ENCODE measurements around the gene MAPKAP1. TPM values are rescaled to one million over a fixed set of nuclear protein-coding genes. Genes with fewer than 3 reads are reported as not detected.
"Not testable (repeated sequence)": the region's sequence is repeated elsewhere in the genome, so short reads cannot be mapped to it uniquely, and the experiment has no call there.

The MAPKAP1 gene
- polyA plus RNA-seq, 1 donor: 74.5 TPM

DNA sequence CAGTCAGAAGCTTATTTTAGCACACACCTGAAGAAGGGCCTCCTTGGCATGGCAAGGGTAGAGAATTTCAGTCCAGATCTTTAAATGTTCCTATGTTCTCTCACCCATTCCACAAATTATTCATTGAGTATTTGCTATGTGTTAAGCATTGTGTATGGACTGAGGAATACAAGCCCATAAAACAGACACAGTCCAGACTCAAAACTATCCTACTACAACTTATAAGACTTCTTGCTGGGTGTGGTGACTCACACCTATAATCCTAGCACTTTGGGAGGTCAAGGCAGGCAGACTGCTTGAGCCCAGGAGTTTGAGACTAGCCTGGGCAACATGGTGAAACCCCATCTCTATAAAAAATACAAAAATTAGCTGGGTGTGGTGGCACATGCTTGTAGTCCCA is 141.0 kb downstream of the MAPKAP1 start:
- not testable (repeated sequence) for DNase-seq

DNA sequence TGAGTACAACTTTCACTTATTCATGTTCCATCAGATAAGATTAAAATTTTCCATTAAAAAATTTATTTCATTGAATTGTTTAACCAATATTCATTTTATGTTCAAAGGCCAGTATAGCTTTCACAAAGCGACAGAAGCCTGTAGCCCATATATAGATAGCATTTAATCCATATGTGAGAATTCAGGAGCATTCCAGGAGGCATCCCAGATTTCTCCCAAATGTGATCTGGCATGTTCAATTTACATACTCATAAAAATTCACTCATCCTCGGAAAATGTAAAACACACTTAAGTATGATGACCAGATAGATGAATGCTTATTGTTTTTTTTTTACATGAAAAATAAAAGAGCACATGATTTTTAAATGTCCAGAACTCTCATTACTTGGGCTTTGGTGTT is 141.9 kb downstream of the MAPKAP1 start:
- no peak for DNase-seq

DNA sequence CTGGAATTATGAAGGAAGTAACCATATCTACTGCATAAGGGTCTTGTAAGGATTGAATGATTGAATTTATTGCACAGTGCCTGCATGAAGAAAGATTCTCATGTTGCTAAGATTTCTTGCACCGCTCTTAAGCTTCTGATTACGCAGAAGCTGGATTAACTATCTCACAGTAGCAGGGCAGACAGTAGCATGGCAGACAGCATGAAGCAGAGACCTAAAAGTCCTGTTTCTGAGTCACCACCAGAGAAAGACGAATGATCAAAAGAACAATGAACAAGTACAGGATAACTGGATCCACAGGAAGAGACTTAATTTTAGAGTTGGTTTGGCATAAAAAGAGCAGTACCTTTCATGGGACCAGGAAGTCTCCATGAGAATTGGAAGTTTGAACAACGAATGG is 142.4 kb downstream of the MAPKAP1 start:
- DNase-seq: no peak

DNA sequence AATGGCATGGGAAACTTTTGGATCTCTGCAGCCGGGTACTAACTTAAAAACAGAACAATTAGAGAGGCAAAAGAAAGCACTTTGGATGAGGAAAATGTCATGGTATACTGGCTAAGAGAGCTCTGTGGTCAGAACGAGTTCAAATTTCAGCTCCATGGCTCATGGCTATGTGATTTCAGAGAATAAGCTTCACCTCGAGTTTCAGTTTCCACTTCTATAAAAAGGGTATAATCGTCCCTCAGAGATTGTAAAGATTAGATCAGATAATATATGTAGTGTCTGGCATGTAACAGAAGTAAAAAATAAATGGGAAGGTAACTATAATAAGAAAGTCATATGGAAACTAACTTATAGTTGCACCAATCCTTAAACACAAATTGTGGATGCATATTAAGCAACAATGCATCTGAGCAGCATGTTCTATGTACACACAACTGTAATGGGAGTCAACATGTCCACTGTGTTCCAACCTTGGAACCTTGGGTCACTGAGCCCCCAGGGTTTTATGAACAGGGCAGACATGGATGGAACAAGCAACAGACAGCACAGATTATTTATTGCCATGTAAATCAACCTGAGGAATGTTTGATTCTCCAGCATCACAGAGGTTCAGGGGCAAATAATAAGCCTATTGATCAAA is 145.4 kb downstream of the MAPKAP1 start:
- no peak for DNase-seq

DNA sequence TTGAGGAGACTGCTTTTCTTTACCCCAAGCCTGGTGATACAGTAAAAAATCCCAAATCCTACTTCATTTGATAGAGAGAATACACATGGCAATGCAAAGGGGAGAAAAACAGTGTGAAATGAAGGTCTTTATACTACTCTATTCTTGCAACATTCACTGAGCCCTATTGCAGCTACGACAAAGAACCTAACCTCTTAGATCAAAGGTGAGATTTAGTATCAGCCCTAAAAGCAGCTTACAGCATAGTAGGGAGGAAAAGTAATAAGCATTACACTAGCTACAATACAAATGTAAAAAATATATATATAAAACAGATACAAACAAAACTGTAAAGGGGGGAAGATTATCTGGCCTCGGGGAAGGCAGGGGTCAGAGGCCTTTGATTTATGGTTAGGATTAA is 147.1 kb downstream of the MAPKAP1 start:
- no peak for DNase-seq

DNA sequence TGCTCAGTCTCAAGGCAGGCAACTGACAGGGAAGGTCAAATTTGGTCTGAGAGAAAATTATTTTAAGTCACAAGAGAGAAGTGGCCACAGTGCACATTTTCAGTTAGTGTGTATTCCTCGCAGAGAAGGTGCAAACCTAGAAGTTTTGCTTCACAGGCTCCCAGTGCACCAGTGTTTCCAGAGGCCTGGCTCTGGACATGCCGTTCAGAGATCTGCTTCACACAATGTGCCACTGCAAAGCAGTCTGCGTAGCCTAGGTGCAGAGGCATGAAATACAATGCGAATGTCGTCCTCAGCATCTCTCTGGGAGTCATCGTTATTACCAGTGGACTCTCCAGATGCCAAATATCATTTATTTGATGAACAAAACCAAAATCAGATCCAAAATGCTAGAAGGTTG is 147.8 kb downstream of the MAPKAP1 start:
- DNase-seq: no peak

DNA sequence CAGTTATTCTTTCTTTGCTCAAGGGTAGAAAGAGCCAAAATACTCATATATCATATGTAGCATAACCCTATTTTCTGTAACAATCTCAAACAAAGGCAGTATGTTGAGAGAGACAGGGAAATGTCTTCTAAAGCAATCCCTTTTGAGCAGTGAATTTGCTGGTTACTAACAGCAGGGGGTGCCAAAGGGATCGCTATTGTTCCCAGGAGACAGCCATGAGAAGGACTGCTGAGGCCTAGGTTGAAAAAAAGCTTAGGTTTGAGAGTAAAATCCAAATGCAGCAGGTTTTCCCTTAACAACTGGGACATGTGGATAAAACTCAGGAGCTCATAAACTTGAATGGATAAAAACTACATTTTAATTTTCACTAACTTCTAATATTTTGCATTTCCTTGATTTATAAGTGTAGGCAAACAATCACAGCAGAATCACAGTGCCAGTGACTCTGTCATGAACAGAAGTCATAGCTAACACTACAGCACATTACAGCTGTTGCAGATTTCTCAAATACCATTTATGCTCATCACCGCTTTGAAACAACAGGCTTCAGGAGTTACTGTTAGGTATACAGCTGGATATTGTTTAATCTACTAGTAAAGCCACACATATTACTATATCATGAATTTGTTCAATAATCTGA is 148.4 kb downstream of the MAPKAP1 start:
- DNase-seq: peak; percentile 79

DNA sequence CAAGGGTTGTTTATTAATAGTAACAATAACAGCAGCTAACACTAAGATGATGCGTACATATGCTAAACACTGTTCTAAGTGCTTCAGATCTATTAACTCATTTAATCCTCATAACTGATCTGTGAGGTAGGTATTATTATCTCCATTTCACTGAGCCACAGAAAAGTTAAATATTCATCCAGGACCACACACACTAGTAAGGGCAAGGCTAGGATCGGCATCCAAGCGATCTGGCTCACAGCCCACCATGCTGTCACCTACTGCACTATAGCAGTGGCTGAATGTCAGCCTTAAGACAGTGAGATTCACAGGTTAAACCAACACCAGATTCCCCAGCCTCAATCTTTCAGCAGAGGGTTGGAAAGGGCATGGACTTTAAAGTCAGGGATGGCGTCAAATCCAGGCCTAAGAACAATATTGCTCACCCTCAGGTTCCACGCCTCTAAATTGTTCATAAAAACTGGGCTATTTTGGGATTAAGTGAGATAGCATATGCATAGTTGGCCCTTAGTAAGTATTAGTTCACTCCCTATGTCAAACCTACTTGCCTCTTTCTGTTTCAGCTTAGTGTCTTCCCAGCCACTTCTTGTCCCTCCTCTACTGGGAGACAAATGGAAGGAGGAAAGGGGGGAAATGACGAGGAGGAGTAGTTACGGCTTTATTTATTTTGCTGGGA is 150.8 kb downstream of the MAPKAP1 start:
- no peak for DNase-seq

DNA sequence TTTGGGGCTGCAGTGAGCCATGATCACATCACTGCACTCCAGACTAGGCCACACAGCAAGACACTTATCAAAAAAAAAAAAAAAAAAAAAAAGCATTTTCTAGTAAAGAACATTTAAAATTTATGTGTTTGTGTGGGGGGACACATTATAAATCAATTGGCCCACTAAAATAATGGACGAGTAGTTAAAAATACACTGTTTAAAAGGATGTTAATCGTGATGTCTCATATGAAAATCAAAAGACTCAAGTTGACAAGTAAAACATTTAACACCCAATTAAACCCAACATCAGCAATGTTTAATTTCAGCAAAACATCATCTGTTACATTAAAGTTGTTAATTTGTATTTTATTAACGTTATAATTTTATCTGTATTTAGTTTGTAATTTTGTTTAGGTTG is 152.3 kb downstream of the MAPKAP1 start:
- no peak for DNase-seq

DNA sequence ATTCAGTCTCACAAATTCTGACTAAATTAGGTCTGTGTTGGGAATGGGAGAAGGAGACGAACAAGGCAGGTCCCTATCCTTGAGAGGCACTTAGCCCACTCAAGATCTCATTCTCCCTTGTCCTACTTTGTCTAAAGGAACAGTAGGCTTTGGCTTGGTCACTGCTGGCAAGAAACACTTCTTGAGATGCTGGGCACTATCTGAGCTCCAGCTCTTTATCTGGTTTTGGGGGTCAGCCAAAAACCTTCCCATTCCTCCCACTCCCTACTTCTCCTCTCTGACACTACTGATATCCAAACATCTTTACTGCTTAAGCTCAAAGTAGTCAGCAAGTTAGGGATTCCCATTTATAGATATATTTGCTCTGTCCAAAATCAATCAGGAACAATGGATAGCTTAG is 155.2 kb downstream of the MAPKAP1 start:
- no peak for DNase-seq

DNA sequence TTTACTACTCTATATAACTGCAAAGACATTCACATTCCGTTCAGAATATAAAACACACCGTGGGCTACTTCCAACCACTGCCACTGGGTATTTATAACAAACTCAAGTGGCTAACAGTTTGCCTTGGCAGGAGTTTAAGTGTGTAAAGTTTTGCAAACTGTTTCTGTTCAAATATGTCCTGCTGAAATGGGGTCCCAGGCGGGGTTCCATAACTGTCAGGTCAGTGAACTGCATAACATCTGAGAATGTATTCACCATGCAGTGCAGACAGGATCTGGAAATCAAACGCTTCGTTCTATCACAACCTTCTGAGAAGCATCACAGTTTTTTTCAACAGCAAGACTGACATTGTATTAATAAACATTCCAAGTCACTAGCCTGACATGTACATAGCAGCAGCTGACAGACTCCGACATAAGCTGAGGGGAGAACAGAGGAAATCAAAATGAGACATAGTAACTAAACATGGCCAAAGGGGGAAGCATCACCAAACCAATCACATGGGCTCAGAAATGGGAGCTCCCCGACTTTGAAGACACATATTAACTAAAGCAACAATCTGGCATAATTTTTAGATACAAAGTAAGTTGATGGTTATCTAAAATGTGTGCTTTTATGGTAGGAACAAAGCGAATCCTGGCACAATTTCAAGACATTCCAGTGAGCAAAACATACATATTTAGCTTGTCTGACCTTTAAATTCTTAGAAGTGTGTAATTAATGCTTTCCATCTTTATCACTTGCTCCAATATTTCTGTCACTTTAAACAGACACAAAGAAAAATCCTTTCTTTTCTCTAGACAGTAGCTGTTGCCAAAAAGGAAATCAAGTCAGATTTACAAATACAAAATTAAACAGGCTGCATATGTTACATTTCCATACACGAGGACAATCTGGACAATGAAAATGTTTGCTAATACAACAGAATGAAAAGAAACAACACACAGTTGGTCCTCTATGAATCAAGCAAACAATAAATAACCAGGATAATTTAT is 156.8 kb downstream of the MAPKAP1 start:
- peak; percentile 41 for DNase-seq

DNA sequence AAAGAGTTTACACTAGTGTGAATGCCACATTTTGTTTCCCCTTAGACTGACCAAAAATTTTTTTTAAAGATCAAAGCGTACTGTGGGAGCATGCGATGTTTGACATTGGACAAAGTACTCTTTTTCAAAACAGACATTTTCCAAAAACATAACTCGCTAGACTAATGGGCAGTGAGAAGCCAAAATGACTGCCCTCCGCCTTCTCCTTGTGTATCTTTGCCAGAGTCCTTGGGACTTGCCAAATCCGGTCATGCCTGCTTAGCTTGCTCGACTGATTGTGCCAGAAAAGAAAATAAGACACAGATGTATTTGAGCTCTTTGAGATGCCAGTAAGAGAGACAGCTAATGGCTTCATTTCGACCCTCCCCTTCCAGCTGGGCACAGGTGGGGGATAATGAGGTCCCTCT is 157.5 kb downstream of the MAPKAP1 start:
- no peak for DNase-seq

DNA sequence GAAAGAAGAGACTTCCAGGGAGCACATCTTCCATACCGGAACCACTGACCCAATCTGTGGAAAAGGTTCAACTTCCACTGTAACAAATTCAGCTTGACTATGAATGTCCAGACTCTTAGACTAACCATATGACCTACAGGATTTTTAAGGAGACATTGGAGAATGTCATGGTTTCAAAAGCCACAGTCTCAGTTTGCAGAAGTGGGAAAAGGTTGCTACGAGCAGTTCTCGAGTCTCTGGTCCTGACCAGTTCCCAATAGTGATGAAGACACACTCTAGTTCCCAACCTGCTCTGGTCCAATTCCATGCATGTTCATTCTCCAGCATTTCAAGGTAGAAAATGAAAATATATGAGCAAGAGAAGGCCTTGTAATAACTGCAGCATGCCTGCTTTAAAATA is 158.0 kb downstream of the MAPKAP1 start:
- no peak for DNase-seq

DNA sequence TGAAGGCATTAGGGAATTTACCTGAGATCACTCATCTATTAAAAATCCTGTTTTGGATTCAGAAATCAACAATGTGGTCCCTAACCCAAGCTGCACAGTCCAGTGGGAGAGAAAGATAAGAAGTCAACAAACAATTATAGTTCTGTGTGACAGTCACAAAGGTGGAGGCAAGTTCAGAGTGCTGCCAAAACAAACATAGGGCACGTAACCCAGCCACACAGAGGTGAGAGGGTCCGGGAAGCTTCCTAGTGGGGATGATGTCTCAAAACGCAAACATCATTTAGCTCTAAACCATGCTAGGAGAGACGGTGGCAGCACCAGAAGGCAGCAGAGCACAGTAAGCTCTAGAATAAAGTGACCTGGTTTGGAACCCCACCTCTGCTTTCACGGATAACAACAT is 158.9 kb downstream of the MAPKAP1 start:
- no peak for DNase-seq

DNA sequence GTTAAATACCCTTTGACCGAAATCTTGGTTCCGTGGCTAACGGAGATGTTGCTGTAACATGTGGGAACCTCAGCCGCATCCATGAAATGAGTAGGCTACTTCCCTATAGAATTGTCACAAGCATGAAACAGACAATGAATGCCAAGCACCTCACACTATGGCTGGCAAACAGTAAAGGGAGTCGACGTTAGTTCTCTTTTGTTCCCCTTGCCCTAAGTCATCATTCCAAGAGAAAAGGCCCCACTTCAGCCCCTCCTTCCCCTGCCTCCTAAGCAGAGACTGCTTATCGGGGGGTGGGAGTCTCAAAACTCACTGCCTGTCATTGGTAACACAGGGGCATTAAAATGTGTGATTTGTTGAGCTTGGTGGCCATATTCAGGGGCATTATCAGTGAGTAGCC is 159.6 kb downstream of the MAPKAP1 start:
- no peak for DNase-seq

DNA sequence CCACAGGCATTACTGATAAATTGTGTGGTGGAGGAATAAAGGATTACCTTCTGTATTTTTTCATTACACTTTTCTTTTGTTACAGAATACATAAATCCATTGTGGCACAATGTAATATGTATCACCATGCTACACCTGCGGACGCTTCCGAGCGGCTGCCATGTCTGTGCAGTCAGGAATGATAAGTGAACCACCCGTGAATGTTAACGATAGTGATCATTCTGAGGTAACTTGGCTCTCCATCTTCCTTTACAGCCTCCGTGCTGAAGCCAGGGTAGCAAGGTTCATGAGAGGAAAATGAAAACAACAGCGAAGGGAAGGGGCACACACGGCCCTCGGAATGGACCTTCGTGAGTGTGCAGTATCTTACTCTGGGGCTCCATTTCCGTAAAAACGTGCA is 161.2 kb downstream of the MAPKAP1 start:
- no peak for DNase-seq

DNA sequence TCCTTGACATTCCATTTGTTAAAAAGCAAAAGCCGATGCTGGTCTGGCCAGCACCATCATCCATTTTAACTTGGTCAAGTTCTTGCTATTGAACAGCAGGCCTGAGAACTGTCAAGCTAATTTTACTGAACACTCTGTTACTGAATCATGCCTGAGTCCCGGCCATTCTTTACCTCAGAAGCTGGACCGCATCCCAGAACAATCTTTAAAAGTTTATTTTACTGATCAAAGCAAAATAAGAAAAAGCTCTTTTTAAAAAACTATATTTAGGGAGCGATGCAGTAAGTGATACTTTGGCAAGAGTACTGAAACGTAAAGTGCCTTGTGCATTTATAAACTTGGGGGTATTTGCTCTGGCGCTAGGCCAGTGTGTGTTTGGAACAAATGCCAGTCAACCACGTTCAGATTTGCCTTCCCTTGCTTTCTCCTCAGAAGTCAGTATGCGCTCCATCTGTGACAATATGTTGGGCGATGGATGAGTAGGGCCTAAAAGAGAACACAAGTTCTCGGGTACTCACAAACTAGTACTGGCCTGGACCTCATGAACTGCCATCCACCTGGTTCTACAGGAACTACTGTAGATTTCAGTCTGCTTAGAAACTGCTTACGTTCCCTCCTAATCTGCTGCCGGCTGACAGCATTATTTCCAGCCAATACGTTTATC is 161.9 kb downstream of the MAPKAP1 start:
- no peak for DNase-seq

DNA sequence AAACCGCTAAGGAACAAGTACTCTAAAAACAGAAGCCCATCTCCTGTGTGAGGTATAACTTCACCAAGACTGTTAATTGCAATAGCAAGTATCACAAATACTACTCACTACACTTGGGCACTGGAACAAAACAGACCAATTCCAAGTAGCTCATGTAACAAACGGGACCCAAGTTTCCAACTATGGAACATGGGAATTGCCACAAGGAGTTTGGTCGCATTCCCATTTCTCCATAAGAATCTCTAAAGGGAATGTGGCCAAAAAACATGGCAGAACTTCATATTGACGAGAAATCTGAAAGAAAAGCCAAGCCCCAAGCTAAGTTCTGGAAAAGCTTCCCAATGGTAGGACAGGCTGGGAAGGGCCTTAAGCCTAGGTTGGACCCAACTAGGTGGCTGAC is 162.5 kb downstream of the MAPKAP1 start:
- DNase-seq: no peak

DNA sequence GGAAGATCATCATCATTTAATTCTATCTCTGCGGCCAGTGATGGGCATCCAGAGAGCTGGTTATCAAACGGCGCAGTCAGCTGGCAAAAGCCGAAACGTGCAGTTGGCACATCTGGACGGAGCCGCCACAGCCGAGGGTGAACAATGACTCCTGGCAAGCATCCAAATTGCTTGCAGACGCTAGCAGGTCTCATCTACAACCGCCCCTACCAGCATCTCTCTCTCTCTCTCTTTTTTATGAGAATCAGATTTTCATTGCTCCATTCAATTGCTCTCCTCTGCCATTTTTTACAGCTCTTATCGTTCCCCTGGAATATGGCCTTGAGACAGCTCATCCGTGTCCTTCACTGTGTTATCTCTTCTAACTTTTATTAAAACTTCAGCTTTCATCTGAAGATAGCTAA is 165.2 kb downstream of the MAPKAP1 start:
- no peak for DNase-seq

DNA sequence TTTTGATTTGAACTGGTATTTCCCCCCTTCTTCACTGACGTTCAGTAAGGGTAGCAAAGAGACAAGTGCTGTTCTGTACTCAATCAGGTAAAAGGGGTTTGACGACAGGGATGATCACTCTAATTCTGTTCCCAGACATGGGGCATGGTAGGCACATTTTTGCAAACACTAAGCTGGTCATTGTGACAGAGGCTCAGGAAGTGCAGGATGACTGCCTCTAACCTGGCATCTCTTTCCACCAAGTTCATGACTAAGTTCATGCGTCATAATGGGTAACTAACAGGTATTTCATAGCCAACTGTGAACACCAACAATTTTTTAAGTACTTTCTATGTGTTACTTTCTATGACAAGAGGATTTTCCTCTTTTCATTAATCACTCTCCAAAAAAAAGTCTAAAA is 166.5 kb downstream of the MAPKAP1 start:
- DNase-seq: no peak

DNA sequence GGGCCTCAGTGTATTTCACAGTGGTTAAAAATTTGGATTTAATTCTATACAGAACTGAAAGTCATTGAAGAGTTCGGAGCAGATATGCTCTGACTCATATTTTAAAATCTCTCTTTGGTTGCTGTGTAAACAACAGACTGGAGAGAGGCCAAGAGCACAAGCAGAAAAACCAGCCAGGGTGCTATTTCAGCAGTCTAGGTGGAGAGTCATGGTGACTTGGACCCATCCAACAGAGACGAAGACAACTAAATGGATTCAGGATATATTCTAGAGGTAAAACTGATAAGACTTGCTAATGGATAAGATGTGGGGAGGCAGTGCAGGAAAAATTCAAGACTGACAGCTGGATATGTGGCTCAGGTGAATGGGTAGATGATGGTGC is 168.9 kb downstream of the MAPKAP1 start:
- no peak for DNase-seq
